ENCODE results near the gene UBE2R2.
"Not testable (repeated sequence)": the region's sequence is repeated elsewhere in the genome, so short reads cannot be mapped to it uniquely, and the experiment has no call there.

Gene UBE2R2

DNA sequence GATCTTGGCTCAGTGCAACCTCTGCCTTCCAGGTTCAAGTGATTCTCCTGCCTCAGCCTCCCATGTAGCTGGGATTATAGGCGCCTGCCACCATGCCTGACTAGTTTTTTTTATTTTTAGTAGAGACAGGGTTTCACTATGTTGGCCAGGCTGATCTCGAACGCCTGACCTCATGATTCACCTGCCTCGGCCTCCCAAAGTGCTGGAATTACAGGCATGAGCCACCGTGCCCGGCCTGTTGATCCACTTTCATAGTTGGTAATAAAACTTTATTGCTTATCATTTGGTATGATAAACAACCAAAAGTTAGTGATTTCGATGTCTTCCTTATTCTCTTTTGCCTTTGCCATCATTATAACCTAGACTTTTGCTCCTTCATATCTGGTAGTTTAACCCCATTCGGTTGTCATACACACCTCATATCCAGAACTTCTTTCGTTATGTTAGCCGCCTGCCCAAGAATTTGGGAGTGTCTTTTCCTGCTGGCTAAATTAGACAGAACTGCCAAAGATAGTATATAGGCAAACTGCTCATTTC, 45.0 kb downstream of the UBE2R2 start:
- TF ChIP-seq, protein P1, sequence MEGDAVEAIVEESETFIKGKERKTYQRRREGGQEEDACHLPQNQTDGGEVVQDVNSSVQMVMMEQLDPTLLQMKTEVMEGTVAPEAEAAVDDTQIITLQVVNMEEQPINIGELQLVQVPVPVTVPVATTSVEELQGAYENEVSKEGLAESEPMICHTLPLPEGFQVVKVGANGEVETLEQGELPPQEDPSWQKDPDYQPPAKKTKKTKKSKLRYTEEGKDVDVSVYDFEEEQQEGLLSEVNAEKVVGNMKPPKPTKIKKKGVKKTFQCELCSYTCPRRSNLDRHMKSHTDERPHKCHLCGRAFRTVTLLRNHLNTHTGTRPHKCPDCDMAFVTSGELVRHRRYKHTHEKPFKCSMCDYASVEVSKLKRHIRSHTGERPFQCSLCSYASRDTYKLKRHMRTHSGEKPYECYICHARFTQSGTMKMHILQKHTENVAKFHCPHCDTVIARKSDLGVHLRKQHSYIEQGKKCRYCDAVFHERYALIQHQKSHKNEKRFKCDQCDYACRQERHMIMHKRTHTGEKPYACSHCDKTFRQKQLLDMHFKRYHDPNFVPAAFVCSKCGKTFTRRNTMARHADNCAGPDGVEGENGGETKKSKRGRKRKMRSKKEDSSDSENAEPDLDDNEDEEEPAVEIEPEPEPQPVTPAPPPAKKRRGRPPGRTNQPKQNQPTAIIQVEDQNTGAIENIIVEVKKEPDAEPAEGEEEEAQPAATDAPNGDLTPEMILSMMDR (conservative IDR thresholded peaks at IDR 0.05; ENCODE audit: control insufficient read depth, insufficient read depth, low read depth, low read length) = no peak
- no peak overlapping the region for H3K4me3 ChIP-seq (ENCODE audit: control insufficient read depth, low read depth, low read length)
- no peak for DNase-seq (ENCODE audit: low read depth)

DNA sequence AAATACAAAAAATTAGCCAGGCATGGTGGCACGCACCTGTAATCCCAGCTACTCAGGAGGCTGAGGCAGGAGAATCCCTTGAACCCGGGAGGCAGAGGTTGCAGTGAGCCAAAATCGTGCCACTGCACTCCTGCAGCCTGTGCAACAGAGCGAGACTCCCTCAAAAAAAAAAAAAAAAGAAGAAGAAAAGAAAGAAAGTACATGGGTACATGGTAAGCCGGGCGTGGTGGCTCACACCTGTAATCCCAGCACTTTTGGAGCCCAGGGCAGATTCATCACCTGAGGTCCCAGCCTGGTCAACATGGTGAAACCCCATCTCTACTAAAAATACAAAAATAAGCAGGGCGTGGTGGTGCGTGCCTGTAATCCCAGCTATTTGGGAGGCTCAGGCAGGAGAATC, 46.1 kb downstream of the UBE2R2 start:
- not testable (repeated sequence) for DNase-seq (ENCODE audit: low read depth); H3K4me3 ChIP-seq (ENCODE audit: control insufficient read depth, low read depth, low read length)

DNA sequence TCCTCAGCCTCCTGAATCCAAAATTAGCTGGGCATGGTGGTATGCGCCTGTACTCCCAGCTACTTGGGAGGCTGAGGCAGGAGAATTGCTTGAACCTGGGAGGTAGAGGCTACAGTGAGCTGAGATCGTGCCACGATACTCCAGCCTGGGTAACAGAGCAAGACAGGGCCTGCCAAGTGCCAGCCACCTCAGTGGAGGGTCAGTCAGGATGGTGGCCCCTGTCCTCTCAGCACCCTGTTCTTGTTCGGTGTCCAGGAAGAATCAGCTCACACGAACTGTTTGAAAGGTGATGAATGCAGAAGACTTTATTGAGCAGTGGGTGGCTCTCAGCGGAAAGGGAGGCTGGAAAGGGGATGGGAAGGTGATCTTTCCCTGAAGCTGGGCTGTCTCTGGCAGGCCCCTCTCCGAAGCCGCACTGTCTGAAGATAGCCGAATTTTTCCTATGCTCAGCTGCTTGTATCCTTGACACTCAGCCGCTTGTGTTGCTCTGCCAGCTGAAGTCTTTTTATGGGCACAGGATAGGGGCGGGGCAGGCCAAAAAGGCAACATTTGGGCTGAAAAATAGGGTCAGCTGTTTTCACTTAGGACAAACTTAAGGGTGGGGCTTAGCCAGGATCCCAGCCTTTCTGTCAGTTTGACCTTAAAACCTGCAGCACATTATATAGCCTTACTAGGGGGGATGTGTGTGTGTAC, 50.9 kb downstream of the UBE2R2 start:
- TF ChIP-seq, protein P1 (conservative IDR thresholded peaks at IDR 0.05; ENCODE audit: control insufficient read depth, insufficient read depth, low read depth, low read length) = no peak
- no peak overlapping the region for H3K4me3 ChIP-seq (ENCODE audit: control insufficient read depth, low read depth, low read length)
- peak; percentile 82 for DNase-seq (ENCODE audit: low read depth)

DNA sequence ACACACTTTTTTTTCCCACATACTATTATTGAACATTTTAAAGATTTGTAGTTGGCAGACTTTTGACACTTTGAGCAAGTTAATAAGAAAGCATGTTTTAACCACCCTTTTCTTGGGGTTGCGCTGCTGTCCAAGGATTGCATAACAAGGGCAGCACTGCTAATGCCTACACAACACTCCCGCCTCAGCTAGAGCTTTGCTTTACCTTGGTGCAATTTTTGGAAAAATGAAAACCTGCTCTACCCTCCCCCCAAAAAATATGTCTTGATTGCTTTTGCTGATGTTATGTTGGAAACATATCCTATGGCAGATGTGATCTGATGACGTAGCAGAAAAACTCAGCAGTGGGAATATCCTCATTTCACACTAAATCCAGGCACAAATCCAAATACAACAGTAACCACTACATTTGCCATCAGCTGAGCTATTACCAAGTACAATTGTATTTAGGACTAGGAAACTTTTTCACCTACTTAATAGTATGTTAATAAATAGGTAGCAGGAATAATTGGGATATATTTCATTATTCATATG, 51.5 kb downstream of the UBE2R2 start:
- no peak overlapping the region for H3K4me3 ChIP-seq (ENCODE audit: control insufficient read depth, low read depth, low read length)
- DNase-seq (ENCODE audit: low read depth) = peak; percentile 87
- TF ChIP-seq, protein P1 (conservative IDR thresholded peaks at IDR 0.05; ENCODE audit: control insufficient read depth, insufficient read depth, low read depth, low read length) = no peak

DNA sequence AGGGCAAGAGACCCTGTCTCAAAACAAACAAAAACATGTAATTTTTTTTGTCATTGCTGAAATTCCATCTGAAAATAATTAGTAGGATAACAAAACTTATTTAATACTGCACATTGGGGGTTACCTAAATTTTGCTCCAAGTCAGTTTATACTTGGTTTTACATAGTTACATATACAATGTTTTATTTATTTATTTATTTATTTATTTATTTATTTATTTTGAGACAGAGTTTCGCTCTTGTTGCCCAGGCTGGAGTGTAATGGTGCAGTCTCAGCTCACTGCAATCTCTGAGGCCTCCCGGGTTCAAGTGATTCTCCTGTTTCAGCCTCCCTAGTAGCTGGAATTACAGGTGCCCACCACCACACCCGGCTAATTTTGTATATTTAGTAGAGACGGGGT, 52.3 kb downstream of the UBE2R2 start:
- H3K4me3 ChIP-seq (ENCODE audit: control insufficient read depth, low read depth, low read length); DNase-seq (ENCODE audit: low read depth): not testable (repeated sequence)

DNA sequence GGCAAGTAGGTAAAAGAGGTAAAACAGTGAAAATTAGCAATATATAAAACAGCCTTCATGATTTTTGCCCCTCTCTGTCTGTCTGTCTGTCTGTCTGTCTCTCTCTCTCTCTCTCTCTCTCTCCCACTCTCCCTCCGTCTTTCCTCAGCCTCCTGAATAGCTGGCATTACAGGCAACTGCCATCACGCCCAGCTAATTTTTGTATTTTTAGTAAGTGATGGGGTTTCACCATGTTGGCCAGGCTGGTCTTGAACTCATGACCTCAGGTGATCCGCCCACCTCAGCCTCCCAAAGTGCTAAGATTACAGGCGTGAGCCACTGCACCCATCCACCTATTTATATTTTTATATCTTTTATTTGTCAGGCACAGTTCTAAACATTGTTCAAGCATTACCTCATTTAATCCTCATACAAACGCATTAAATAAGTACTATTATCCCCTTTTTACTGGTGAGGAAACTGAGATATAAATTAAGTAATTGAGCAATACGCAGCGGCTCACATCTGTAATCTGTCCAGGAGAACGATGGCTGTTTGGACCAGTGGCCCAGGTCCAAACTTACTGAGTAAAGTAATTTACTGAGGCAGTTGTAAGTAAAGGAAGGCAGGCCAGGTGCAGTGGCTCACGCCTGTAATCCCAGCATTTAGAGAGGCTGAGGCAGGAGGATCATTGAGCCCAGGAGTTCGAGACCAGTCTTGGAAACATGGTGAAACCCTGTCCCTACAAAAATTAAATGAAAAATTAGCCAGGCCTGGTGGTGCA, 60.9 kb downstream of the UBE2R2 start:
- TF ChIP-seq, protein P1 (conservative IDR thresholded peaks at IDR 0.05; ENCODE audit: control insufficient read depth, insufficient read depth, low read depth, low read length) = no peak
- H3K4me3 ChIP-seq (ENCODE audit: control insufficient read depth, low read depth, low read length) = no peak overlapping the region
- DNase-seq (ENCODE audit: low read depth) = peak; percentile 33

DNA sequence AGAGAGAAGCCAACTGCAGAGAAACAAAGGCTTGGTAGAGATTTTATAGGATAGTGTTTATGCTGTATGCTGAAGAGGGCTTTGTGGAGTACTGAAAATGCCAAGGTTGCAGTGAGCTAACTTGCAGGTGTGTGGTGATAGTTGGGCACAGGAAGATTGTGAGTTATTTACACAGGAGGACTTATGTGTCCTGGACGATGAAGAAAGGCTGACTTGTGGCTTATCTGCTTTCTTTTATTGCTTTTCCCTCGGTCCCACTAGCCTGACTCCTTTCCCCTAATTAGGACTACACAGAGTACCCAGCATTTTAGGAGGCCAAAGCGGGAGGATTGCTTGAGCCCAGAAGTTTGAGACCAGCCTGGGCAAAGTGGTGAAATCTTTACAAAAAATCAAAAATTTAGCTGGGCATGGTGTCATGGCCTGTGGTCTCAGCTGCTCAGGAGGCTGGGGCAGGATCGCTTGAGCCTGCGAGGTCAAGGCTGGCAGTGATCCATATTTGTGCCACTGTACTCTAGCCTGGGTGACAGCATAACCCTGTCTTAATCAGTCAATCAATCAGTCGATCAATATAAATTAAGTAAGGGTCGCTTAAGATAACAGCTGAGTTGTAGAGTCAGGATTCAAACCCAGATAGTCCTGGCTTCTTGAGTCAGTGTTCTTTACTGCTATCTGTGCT, 61.9 kb downstream of the UBE2R2 start:
- no peak overlapping the region for H3K4me3 ChIP-seq (ENCODE audit: control insufficient read depth, low read depth, low read length)
- TF ChIP-seq, protein P1 (conservative IDR thresholded peaks at IDR 0.05; ENCODE audit: control insufficient read depth, insufficient read depth, low read depth, low read length) = no peak
- DNase-seq (ENCODE audit: low read depth) = no peak
